IPS-18c (cell line): Measurements from ENCODE around the gene IGF2.

Experiments used
- H3K4me3 ChIP-seq: 2 replicates; pipeline ENCODE4 v1.7.0; 2013; ENCODE audit warnings: low read depth, mild to moderate bottlenecking, low read length, moderate library complexity; ENCODE audit not compliant: insufficient read depth
- H3K9me3 ChIP-seq: one replicate; pipeline ENCODE4 v1.6.1; 2013; ENCODE audit warnings: mild to moderate bottlenecking, low read length, moderate library complexity; ENCODE audit not compliant: control insufficient read depth, insufficient read depth

Gene IGF2

DNA sequence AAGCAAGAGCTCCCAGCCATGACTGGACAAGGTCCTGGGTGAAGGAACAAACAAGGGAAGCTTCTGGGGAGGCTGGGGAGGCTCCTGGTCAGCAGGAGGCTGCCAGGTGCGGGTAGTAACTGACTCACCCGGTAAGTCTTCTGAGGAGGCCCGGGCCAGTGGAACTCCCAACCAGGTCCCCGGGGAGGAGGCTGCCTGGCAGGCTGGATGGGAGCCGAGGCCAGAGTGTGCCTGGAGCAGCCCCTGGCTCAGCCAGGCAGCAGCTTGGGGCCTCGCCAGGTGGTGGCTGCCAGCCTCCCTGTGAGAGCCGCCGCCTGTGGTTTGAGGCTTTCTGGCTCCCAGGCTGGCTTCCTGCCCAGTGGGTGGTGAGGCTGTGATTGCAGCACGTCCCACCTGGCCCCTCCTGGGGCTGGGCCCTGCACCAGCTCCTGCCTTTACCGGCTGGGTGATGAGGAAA, 46.2 kb downstream of the IGF2 start:
- H3K4me3 ChIP-seq = no peak overlapping the region
- H3K9me3 ChIP-seq = no peaks in the 10 kb centered on the region

DNA sequence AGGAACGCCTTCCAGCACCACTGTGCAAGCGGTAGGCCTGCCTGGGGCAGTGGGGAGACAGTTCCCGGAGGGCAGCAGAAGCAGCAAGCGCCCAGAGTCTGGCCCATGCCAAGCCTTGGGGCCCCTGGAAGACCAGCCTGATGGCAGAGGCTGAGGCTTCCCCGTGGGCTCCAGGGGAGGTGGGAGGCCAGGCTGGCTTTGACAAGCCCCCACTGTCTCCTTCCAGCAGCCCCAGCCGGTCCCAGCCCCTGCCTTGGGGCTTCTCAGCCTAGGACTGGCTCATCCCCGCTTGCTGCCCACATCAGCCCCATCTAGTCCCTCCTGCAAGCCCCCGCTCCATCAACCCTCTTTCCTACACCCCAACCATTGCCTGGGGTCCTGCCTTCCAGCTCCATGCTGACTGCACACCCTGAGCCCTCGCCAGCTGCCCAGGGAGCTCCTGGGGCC, 46.7 kb downstream of the IGF2 start:
- no peaks in the 10 kb centered on the region for H3K9me3 ChIP-seq
- no peak overlapping the region for H3K4me3 ChIP-seq

DNA sequence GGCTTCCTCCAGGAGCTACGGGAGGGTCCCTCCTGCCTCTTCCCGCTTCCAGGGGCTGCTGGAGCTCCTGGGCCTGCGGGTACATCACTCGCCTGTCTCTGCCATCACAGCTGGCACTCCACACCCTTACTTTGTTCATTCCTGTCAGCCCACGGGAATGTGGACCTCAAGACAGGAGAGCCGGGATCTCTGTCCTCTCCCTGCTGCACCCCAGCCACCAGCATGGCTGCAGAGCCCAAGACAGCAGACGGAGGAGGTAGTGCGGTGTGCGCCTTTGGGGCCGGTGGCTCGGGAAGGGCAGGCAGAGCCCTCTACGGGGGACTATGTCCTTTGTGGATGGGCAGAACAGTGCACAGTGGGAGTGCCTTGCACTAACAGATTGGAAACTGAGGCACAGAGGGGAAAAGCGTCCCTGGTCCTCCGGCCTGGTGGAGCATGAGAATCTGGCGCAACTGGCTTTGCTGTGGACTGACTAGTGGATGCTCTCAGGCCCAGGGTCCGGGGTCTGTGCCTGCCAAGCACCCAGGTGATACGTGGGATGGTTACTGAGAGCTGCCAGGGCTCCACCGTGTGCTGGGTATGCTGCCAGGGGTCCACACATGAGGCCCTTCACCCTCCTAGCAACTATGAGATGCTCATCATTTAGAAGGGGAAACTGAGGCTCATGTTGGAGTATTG, 47.3 kb downstream of the IGF2 start:
- no peaks in the 10 kb centered on the region for H3K9me3 ChIP-seq

DNA sequence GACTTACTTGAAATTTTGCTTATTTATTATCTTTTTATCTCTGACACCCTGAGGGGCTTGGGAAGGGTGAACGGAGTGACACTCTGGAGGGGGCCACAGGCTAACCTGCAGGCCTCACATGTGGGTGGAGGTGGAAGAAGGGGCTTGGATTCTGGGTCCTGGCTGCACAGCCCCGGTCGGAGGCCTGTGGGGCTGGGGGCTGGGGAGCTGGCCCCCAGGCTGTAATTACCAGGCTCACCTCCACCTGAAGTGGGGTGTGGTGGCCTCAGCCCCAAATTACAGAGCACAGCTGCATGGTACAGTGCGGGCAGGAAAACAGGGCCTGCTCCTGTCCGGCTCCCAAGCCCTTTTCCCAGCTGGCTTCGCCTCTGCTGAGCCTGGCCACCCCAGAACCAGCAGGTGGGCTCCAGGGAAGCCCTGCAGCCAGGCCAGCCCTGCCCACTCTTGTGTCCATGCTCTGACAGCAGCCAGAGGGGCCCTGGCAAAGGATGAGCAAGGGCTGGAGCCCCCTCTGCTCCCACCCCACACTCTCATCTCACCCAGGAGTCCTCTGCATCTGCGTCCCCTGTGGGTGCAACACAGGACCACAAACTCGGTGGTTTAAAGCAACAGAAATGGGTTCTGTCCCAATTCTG, 48.0 kb downstream of the IGF2 start:
- no peaks in the 10 kb centered on the region for H3K9me3 ChIP-seq
- no peak overlapping the region for H3K4me3 ChIP-seq

More for the DNA sequence above, 47.3 kb downstream of the IGF2 start:
- no peak overlapping the region for H3K4me3 ChIP-seq

DNA sequence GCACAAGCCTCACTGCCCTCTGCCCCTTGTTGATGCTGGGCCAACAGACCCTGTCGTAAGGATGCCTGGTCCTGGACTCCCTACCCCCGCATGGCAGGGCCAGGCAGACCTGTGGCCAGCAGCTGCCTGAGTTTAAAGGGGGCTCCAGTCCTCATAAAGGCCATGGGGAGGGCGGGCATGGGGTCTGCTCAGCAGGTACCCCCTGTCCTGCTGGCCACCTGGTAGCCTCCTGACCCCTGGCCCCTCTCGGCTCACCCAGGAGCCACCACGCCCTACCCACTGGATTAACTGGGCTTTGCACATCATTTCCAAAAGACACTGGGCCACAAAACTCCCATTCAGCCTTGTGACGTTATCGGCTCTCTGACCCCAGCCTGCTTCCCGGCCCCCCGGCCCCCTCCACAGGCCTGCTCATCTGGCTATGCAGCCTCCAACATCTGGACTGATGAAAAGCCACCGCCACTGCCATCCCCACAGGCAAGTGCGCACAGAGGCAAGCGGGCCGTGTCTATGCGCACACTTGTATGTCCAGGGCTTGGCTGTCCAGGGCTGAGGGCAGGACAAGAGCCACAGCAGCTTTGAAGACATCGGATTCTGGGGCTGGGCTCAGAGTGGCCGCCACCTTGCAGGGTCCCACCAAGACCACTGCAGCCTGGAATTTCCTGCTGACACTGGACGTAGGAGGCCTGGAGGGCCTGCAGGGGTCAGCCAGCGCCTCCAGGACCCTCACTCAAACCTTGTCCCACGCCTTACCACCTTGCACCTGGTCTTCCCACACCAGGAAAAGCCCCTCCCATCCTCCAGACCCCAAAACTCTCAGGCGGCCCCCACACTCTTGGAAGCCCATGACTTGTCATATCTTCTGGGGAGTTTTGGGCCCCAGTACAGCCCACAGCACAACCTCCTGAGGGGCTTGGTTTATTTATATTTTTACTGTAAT, 48.7 kb downstream of the IGF2 start:
- Histone ChIP-seq H3K9me3 (peaks cover under 1% of the 10 kb centered on the region), H3K4me3 (no peak overlapping the region)

DNA sequence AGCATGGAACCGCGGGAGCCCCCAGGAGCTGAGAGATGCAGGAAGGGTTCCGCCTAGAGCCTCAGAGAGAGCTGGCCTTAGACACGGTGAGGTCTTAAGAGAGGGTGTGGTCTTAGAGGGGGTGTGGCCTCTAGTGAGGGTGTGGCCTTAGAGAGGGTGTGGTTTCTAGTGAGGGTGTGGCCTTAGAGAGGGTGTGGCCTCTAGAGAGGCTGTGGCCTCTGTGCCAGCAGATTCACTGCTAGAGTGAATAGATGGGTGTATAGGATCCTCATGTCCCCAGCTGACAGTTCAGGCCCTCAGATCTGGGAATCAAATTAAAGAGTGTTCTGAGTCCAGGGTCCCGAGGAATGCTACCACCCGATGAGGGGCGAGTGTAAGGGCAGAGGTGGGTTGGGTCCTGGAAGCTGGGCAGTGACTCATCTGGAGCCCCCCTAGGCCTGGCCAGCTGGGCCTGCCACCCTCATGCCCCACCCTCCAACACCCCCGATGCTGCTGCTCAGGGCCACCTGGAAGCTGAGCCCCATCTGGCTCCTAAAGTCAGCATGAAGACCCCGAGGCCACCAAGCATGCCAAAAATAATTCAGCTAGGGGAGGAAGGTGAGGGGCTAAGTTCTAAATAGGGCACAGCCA, 49.5 kb downstream of the IGF2 start:
- H3K9me3 ChIP-seq = peaks cover 2% of the 10 kb centered on the region

DNA sequence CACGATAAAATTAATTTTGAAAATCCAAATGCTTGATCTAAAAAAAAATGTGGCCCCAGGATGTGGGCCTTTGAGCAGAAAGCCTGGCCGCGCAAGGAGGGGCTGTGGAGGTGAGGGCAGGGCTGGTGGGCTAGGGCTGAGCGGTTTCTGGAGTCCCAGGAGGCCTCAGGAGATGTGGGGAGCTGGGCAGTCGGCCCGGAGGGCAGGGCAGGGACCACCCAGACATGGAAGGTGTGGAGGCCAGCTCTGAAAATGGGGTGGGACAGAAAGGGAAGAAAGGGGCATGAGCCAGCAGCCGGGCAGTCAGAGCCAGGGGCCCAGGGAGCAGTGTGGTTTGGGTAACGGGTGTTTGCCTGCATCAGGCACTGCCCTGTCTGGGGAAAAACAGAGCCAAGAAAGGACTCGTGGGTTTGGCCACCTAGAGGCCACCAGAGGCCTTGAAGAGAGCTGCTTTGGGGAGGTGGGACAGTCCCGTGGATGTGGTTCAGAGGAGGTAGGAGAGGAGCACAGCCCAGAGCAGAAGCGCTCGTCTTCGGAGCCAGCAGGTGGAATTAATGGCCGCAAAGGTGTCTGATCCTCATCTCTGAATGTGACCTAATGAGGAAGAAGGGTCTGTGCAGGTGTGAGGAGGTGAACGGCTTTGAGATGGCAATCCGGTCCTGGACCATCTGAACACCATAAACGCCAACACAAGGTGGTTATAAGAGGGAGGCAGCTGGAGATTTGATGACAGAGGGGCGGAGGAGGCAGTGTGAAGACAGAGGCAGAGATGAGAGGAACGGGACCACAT, 50.2 kb downstream of the IGF2 start:
- Histone ChIP-seq H3K9me3 (peaks cover 2% of the 10 kb centered on the region), H3K4me3 (no peak overlapping the region)

More for the DNA sequence above, 49.5 kb downstream of the IGF2 start:
- H3K4me3 ChIP-seq = no peak overlapping the region

DNA sequence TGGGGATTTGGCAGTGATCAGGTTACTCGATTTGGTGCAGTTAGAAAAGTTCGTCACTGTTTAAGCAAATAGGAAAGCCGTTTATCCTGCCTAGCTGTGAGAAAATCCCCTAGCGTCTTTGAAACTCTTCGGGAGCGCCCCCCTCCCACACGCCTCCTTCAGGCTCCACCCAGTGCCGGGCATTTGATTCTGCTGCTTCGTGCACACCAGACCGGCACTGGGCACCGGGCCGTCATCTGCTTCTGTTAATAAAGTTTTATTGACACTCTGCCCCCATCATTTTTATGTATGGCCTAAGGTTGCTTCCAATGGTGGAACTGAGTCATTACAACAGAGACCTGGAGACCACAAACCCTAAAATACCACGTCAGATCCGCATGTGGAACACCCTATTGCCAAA, 50.9 kb downstream of the IGF2 start:
- no peak overlapping the region for H3K4me3 ChIP-seq
- peaks cover 2% of the 10 kb centered on the region for H3K9me3 ChIP-seq

DNA sequence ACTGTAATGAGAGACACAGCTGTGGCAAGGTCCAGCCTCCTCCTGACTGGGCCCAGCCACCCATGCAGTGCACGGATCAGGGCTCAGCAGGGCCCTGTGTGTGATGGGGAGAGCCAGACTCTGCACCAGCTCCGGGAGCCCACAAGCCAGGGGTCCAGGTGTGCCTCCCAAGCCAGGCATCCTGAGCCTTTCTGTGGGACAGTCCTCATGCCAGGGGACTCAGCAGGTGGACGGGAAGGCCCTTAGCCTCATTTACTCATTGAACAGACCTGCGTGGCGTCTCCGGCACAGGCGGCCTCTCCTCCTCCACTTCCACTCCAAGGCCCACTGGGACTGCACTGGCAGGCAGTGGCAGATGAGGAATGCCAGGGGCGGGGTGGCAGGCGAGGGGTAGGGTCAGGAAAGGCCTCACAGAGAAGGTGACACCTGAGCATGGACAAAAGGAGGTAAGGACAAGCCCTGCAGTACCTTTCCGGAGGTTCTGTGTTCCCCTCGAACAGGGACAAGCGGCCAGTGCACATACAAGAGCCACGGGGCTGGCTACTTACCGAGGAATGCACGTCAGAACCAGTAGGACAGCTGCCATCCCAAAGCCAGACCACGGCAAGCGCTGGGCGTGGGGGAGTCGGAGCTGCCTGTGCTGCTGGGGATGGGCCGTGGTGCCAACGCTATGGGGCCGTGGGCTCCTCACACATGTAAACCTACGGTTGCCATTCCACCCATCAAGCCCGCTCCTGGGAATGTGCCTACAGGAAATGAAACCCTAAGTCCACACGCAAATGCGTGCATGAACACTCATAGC, 52.7 kb downstream of the IGF2 start:
- Histone ChIP-seq H3K9me3 (peaks cover 2% of the 10 kb centered on the region), H3K4me3 (no peak overlapping the region)

DNA sequence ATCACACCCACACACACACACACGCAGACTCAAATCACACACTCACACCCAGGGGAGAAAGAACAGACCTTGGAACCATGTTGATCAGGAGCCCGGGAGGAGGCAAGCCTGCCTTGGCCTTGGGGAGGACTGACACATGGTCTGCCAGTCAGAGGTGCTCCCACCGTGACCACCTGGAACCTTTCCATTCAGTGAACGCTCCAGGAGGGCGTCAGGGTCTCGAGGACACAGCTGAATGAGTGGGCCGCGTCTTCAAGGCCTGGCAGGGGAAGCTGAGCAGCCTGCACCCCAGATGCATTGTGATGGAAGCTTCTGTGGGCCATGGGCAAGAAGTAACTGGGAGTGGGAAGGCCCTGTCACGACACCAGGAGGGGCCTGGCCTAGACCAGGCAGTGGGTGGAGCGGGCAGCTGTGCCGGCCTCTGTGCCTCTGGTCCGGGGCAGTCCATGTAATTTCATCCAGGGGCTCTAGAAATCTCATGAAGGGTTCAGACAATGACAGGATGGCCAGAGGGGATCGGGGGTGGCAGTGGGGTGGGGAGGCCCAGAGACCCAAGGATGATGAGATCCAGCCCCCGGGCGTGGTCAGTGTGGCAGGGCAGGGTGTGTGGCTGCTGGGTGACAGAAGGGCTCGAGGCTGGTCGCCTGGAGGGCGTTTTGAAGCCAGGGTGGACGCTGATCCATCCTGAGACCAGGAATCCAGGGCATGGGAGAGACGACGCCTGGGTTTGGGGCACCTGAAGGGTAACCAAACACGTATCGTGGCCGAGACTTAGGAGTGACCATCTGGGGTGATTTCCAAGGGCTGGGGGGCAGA, 53.7 kb downstream of the IGF2 start:
- Histone ChIP-seq H3K9me3 (peaks cover 2% of the 10 kb centered on the region), H3K4me3 (no peak overlapping the region)

DNA sequence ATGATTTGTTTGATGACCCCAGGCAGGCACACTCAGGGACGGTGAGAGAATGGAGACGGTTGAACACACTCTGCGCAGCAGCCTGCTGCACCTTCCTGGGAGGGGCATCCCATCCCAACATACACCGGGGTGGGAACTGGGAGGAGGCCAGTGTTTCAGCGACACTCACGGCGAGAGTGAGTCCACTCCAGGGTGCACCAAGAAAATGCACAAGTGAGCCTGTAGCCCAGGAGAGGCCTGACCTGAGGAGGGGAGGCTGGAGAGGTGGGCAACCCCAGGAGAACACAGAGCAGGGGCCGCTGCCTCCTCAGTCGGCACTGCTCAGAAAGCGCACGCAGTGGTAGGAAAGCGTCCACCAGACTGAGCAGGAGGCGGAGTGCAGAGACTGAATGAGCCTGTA, 54.5 kb downstream of the IGF2 start:
- Histone ChIP-seq H3K9me3 (peaks cover 2% of the 10 kb centered on the region), H3K4me3 (no peak overlapping the region)
